ENCODE data around the gene FAM171A1.
"Not testable (repeated sequence)": the region's sequence is repeated elsewhere in the genome, so short reads cannot be mapped to it uniquely, and the experiment has no call there.

FAM171A1 gene

DNA sequence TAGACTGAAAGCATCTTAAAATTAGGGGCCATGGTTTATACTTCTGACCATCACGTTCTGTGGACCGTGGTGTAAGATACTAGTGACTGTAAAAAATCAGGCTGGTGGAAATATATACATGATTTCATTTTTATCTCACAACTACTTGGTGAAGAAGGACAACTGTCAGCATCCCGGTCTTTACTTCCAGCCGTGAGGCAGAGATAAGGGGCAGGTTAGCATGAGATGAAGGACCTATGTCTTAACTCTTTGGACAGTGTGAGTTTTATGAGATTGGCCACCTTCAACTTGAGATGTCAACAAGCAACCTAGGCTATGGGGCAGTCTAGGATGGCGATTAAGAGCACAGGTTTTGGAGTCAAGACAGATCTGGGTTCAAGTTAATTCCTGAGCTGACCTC lies 37.5 kb upstream of the FAM171A1 start:
- TF ChIP-seq, protein P1, sequence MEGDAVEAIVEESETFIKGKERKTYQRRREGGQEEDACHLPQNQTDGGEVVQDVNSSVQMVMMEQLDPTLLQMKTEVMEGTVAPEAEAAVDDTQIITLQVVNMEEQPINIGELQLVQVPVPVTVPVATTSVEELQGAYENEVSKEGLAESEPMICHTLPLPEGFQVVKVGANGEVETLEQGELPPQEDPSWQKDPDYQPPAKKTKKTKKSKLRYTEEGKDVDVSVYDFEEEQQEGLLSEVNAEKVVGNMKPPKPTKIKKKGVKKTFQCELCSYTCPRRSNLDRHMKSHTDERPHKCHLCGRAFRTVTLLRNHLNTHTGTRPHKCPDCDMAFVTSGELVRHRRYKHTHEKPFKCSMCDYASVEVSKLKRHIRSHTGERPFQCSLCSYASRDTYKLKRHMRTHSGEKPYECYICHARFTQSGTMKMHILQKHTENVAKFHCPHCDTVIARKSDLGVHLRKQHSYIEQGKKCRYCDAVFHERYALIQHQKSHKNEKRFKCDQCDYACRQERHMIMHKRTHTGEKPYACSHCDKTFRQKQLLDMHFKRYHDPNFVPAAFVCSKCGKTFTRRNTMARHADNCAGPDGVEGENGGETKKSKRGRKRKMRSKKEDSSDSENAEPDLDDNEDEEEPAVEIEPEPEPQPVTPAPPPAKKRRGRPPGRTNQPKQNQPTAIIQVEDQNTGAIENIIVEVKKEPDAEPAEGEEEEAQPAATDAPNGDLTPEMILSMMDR (IDR thresholded peaks at IDR 0.05; ENCODE audit: unreplicated experiment in 3 of 3), result no peak
- H3K9me3 Mint-ChIP-seq, result peaks cover 13% of the 10 kb centered on the region
- no peak overlapping the region for H3K27ac Mint-ChIP-seq
- no peaks in the 10 kb centered on the region for H3K36me3 Mint-ChIP-seq (ENCODE audit: low read depth)
- H3K4me1 Mint-ChIP-seq, result no peaks in the 10 kb centered on the region
- H3K4me3 Mint-ChIP-seq, result no peak overlapping the region
- no peaks in the 10 kb centered on the region for H3K27me3 Mint-ChIP-seq (ENCODE audit: low read depth)

DNA sequence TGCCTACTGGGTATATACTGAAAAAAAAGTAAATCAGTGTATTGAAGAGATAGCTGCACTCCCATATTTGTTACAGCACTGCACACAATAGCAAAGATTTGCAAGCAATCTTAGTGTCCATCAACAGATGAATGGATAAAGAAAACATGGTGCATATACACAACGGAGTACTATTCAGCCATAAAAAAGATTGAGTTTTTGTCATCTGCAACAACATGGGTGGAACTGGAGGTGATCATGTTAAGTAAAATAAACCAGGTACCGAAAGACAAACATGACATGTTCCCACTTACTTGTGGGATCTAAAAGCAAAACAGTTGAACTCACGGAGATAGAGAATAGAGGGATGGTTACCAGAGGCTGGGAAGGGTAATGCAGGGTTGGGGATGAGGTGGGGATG lies 34.2 kb upstream of the FAM171A1 start:
- TF ChIP-seq, protein P1 (IDR thresholded peaks at IDR 0.05; ENCODE audit: unreplicated experiment in 3 of 3), result no peak
- H3K9me3 Mint-ChIP-seq, result peaks cover 38% of the 10 kb centered on the region
- H3K4me3 Mint-ChIP-seq, result no peak overlapping the region
- H3K4me1 Mint-ChIP-seq, result no peaks in the 10 kb centered on the region
- H3K36me3 Mint-ChIP-seq (ENCODE audit: low read depth), result no peaks in the 10 kb centered on the region
- H3K27ac Mint-ChIP-seq, result no peak overlapping the region
- no peaks in the 10 kb centered on the region for H3K27me3 Mint-ChIP-seq (ENCODE audit: low read depth)

DNA sequence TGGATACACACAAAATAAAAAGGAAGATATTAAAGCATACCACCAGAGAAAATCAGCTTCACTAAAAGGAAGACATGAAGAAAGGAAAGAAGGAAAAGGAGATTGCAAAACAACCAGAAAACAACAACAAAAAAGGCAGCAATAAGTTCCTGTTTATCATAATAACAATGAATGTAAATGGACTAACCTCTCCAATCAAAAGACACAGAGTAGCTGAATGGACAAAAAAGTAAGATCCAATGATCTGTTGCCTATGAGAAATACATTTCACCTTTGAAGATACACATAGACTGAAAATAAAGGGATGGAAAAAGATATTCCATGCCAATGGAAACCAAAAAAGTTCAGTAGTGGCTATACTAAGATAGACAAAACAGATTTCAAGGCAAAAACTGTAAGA lies 30.3 kb upstream of the FAM171A1 start:
- Mint-ChIP-seq H3K36me3 (ENCODE audit: low read depth) (no peaks in the 10 kb centered on the region), H3K4me1 (no peaks in the 10 kb centered on the region), H3K4me3 (no peak overlapping the region), H3K9me3 (peaks cover 46% of the 10 kb centered on the region), H3K27me3 (ENCODE audit: low read depth) (no peaks in the 10 kb centered on the region), H3K27ac (no peak overlapping the region)
- TF ChIP-seq, protein P1 (IDR thresholded peaks at IDR 0.05; ENCODE audit: unreplicated experiment in 3 of 3), result no peak

DNA sequence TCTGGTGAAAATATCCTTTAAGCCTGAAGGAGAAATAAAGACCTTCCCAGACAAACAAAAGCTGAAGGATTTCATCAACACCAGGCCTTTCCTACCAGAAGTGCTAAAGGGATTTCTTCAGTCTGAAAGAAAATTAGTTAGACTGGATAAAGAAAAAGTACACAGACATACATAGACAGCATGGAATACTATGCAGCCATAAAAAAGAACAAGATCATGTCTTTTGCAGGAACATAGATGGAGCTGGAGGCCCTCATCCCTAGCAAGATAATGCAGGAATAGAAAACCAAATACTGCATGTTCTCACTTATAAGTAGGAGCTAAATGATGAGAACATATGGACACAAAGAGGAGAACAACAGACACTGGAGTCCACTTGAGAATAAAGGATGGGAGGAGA lies 29.4 kb upstream of the FAM171A1 start:
- peaks cover 46% of the 10 kb centered on the region for H3K9me3 Mint-ChIP-seq
- H3K36me3 Mint-ChIP-seq (ENCODE audit: low read depth); H3K27me3 Mint-ChIP-seq (ENCODE audit: low read depth); H3K27ac Mint-ChIP-seq; H3K4me3 Mint-ChIP-seq; H3K4me1 Mint-ChIP-seq: not testable (repeated sequence)

DNA sequence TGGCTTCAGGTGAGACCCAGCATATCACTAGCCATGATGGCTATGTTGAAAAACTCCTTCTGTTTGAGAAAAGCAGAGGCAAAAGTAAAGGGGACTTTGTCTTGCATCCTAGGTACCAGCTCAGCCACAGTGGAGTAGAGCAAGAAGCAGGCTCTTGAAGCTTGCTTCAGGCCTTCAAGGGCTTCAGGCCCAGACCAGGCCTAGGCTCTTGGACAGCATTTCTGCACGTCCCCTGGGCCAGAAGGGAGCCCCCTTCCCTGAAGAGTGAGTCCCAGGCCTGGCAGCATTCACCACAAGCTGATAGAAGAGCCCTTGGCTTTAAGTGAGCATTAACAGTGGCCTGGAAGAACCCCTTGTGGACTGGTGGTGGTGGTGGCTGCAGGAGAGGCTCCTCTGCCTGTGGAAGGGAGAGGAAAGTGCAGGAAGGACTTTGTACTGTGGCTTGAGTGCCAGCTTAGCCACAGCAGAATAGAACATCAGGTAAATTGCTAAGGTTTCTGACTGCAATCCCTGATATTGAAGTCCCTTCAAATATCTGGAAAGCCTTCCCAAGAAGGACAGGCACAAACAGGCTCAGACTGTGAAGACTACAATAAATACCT lies 28.1 kb upstream of the FAM171A1 start:
- Mint-ChIP-seq H3K9me3 (peaks cover 39% of the 10 kb centered on the region), H3K4me3 (no peak overlapping the region), H3K4me1 (no peaks in the 10 kb centered on the region), H3K27me3 (ENCODE audit: low read depth) (no peaks in the 10 kb centered on the region), H3K27ac (no peak overlapping the region), H3K36me3 (ENCODE audit: low read depth) (no peaks in the 10 kb centered on the region)
- TF ChIP-seq, protein P1 (IDR thresholded peaks at IDR 0.05; ENCODE audit: unreplicated experiment in 3 of 3), result no peak

DNA sequence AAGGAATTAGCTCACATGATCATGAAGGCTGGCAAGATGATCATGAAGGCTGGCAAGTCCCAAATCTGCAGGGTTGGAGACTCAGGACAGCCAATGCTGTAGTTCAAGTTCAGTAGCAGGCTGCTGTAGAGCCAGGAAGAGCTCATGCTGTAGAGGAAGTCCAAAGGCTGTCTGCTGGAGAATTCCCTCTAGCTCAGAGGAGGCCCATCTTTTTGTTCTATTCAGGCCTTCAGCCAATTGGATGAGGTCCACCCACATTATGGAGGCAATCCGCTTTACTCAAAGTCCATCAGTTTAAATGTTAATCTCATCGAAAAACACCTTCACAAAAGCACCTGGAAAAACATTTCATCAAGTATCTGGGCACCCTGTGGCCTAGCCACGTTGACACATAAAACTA lies 24.8 kb upstream of the FAM171A1 start:
- TF ChIP-seq, protein P1 (IDR thresholded peaks at IDR 0.05; ENCODE audit: unreplicated experiment in 3 of 3), result no peak
- no peak overlapping the region for H3K4me3 Mint-ChIP-seq

More for the DNA sequence above, 24.8 kb upstream of the FAM171A1 start:
- H3K27me3 Mint-ChIP-seq (ENCODE audit: low read depth), result no peaks in the 10 kb centered on the region
- H3K27ac Mint-ChIP-seq, result no peak overlapping the region
- H3K9me3 Mint-ChIP-seq, result peaks cover 10% of the 10 kb centered on the region
- H3K36me3 Mint-ChIP-seq (ENCODE audit: low read depth), result no peaks in the 10 kb centered on the region
- no peaks in the 10 kb centered on the region for H3K4me1 Mint-ChIP-seq

All from nephron (organoid).